ENCODE results near the gene CARNS1.

Gene CARNS1

DNA sequence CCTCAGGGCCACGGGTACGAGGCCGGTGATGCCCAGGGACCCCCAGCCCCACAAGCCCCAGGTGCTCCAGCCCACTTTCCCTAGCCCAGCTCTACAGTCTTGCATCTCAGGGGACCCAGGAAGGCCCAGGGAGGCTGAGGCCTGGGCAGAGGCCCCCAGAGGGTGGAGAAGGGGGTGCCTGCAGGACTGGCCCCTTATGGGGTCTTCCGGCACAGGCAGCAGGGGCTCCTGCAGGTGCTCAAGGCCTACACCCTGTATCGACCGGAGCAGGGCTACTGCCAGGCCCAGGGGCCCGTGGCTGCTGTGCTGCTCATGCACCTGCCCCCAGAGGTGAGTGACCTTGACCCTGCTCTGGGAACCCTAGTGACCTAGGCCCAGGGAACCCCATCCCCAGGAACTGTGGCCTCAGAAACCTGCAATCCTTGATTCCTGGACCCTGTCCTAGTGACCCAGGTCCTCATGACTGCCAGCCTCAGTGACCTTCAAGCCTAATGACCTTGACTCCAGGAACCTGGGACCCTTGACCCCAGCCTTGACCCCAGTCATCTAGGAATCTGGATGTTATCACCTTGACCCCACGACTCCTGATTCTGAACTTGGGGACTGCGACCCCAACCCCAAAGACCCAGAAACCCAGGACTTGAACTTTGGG lies 9.7 kb upstream of the CARNS1 start:
- POLR2A ChIA-PET, result no interaction called here
- CTCF ChIA-PET, result no interaction called here
- no peak for TF ChIP-seq FOXK2 (IDR thresholded peaks at IDR 0.05)
- no peak for TF ChIP-seq ZNF384 (IDR thresholded peaks at IDR 0.05)
- no peak for TF ChIP-seq TARDBP (IDR thresholded peaks at IDR 0.05)
- DNase-seq (ENCODE audit: extremely low spot score), result no peak

DNA sequence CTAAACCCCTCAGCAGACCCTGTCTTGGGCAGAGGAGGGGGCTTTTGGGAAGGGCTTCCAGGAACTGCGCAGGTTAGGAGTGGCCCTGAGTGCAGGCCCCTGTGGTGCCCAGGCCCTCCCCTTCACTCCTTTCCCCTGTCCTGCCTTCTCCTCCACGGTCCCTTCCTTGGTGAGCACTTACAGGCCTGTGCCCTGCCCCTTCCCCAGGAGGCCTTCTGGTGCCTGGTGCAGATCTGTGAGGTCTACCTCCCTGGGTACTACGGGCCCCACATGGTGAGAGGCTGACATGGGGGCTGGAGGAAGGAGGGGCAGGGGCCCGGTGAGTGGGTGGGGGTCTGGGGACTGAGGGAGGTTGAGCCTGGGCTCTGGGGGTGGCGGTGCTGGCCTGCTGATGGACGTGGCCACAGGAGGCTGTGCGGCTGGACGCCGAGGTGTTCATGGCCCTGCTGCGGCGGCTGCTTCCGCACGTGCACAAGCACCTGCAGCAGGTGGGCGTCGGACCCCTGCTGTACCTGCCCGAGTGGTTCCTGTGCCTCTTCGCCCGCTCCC lies 9.0 kb upstream of the CARNS1 start:
- TF ChIP-seq TARDBP (IDR thresholded peaks at IDR 0.05), result no peak
- no peak for TF ChIP-seq ELF4 (IDR thresholded peaks at IDR 0.05)
- no peak for TF ChIP-seq LEF1 (IDR thresholded peaks at IDR 0.05; ENCODE audit: borderline replicate concordance)
- TF ChIP-seq, protein P1, sequence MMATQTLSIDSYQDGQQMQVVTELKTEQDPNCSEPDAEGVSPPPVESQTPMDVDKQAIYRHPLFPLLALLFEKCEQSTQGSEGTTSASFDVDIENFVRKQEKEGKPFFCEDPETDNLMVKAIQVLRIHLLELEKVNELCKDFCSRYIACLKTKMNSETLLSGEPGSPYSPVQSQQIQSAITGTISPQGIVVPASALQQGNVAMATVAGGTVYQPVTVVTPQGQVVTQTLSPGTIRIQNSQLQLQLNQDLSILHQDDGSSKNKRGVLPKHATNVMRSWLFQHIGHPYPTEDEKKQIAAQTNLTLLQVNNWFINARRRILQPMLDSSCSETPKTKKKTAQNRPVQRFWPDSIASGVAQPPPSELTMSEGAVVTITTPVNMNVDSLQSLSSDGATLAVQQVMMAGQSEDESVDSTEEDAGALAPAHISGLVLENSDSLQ (IDR thresholded peaks at IDR 0.05), result no peak
- no peak for TF ChIP-seq ZNF384 (IDR thresholded peaks at IDR 0.05)
- no peak for TF ChIP-seq SUZ12 (IDR thresholded peaks at IDR 0.05)
- no peak for TF ChIP-seq ARNT (IDR thresholded peaks at IDR 0.05)
- no peak for TF ChIP-seq L3MBTL2 (conservative IDR thresholded peaks at IDR 0.05)
- no peak for TF ChIP-seq SP1 (IDR thresholded peaks at IDR 0.05)
- TF ChIP-seq NFRKB (IDR thresholded peaks at IDR 0.05), result no peak
- TF ChIP-seq BHLHE40 (IDR thresholded peaks at IDR 0.05; ENCODE audit: borderline replicate concordance), result no peak
- no peak for TF ChIP-seq FOXA1 (IDR thresholded peaks at IDR 0.05)
- TF ChIP-seq HDGF (IDR thresholded peaks at IDR 0.05; ENCODE audit: borderline replicate concordance), result no peak
- ChIA-PET POLR2A (interaction anchor here (1.6 kb wide), 1 partner anchor 15 kb away, joined by 7 read pairs; the partner anchor contains the start of gene RAD9A), CTCF (interaction anchor here (1.0 kb wide), 1 partner anchor 62 kb away, joined by 3 read pairs; the partner anchor contains the start of gene TMEM134)
- DNase-seq (ENCODE audit: extremely low spot score), result no peak

DNA sequence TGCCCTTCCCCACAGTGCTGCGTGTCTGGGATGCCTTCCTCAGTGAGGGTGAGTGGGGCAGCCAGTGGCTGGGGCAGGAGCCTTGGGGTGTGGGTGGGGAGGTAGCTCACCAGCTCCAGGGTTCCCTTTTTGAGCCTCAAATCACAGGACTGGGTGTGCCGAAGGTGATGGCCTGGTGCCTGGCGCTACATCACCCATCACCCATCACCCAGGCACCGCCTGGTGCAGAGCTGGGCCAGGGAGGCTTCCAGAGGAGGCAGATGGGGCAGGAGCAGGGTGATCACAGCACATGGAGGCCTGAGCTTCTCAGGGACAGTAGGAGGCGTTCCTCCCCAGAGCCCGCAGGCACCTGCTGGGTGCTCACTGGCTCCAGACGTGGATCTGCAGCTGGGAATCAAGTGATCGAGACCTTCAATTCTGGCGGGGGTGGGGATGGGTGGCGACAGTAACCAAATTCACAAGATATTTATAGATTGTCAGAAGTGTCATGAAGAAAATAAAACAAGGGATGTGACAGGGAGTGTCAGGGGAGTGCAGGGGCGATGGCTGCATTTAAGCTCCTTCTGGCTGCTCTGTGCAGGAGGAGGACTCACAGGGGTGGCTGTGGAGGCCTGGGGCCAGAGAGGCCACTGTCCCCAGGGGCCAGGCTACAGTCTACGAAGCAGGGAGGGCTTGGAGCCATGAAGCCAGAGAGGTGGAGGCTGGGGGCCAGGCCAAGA lies 8.3 kb upstream of the CARNS1 start:
- ChIA-PET CTCF (interaction anchor here (1.0 to 1.2 kb wide), 2 partner anchors 14 to 61 kb away, joined by 3 to 4 read pairs; partner anchors contain the start of gene TMEM134), POLR2A (interaction anchor here (1.6 to 1.9 kb wide), 2 partner anchors 13 to 16 kb away, joined by 6 to 7 read pairs; partner anchors contain the start of gene RAD9A)
- TF ChIP-seq ZNF384 (IDR thresholded peaks at IDR 0.05), result no peak
- no peak for TF ChIP-seq BHLHE40 (IDR thresholded peaks at IDR 0.05; ENCODE audit: borderline replicate concordance)
- no peak for TF ChIP-seq L3MBTL2 (conservative IDR thresholded peaks at IDR 0.05)
- DNase-seq (ENCODE audit: extremely low spot score), result no peak

DNA sequence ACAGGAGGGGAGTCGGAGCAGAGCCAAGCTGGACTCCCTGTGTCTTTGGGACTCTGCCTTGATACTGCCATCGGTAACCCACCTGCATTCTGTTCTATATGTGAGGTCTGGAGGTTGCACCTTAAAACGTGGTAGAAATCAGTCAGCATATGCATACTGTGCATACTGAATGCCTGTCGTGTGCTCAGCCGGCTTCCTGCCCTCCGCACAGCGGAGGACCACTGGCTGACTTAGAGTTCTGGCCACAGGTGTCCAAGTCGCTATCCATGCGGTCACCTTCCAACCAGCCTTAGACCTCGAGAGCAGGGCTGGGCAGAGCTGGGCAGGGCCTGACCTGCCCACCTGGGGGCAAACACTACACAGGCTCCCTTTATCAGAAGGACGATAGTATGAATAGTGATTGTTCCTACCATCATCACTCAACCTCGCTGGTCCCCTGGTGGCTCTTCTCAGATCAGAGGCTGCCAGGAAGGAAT lies 7.8 kb upstream of the CARNS1 start:
- ChIA-PET CTCF (interaction anchor here (1.0 to 1.2 kb wide), 2 partner anchors 13 to 61 kb away, joined by 3 to 4 read pairs; partner anchors contain the start of gene TMEM134), POLR2A (interaction anchor here (1.6 to 1.9 kb wide), 2 partner anchors 12 to 16 kb away, joined by 6 to 7 read pairs; partner anchors contain the start of gene RAD9A)
- DNase-seq (ENCODE audit: extremely low spot score), result no peak
- TF ChIP-seq ARNT (IDR thresholded peaks at IDR 0.05), result no peak
- no peak for TF ChIP-seq SP1 (IDR thresholded peaks at IDR 0.05)
- no peak for TF ChIP-seq SUZ12 (IDR thresholded peaks at IDR 0.05)
- TF ChIP-seq FOXK2 (IDR thresholded peaks at IDR 0.05), result no peak
- TF ChIP-seq, protein P1 (IDR thresholded peaks at IDR 0.05), result no peak
- no peak for TF ChIP-seq BHLHE40 (IDR thresholded peaks at IDR 0.05; ENCODE audit: borderline replicate concordance)
- no peak for TF ChIP-seq HDGF (IDR thresholded peaks at IDR 0.05; ENCODE audit: borderline replicate concordance)
- TF ChIP-seq CTBP1 (IDR thresholded peaks at IDR 0.05; ENCODE audit: borderline replicate concordance), result no peak
- no peak for TF ChIP-seq TARDBP (IDR thresholded peaks at IDR 0.05)
- TF ChIP-seq ELF4 (IDR thresholded peaks at IDR 0.05), result no peak
- TF ChIP-seq LEF1 (IDR thresholded peaks at IDR 0.05; ENCODE audit: borderline replicate concordance), result no peak
- no peak for TF ChIP-seq NFRKB (IDR thresholded peaks at IDR 0.05)
- no peak for TF ChIP-seq FOXM1 (IDR thresholded peaks at IDR 0.05; ENCODE audit: borderline replicate concordance)
- TF ChIP-seq FOXA1 (IDR thresholded peaks at IDR 0.05), result no peak
- TF ChIP-seq L3MBTL2 (conservative IDR thresholded peaks at IDR 0.05), result no peak
- no peak for TF ChIP-seq ZNF384 (IDR thresholded peaks at IDR 0.05)

DNA sequence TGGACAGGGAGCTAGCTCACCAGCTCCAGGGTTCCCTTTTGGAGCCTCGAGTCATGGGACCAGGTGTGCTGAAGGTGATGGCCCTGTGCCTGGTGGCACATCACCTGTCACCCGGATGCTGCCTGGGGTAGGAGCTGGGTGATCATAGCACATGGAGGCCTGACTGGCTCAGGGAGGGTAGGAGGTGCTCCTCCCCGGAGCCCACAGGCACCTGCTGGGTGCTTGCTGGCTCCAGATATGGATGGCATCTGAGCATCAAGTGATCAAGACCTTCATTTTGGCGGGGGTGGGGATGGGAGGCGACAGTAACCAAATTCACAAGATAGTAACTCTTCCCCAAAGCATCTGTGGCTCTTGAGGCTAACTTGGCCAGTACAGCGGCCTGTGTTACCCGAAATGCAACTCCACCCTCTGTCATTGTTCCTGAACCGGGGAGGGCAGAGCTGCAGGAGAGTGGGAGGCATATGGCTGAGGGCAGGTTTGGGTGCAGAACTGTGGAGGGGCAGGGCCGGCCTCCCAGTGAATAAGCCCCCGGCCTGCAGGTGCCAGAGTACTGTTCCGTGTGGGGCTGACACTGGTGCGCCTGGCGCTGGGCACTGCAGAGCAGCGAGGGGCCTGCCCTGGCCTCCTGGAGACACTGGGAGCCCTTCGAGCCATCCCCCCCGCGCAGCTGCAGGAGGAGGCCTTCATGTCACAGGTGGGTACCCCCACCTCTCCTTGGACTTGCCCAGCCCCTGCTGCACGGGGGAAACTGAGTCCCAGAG lies 6.9 kb upstream of the CARNS1 start:
- DNase-seq (ENCODE audit: extremely low spot score), result no peak
- TF ChIP-seq SP1 (IDR thresholded peaks at IDR 0.05) (no peak), L3MBTL2 (conservative IDR thresholded peaks at IDR 0.05) (no peak), SUZ12 (IDR thresholded peaks at IDR 0.05) (no peak), FOXA1 (IDR thresholded peaks at IDR 0.05) (no peak), TARDBP (IDR thresholded peaks at IDR 0.05) (no peak), HDGF (IDR thresholded peaks at IDR 0.05; ENCODE audit: borderline replicate concordance) (no peak), LEF1 (IDR thresholded peaks at IDR 0.05; ENCODE audit: borderline replicate concordance) (no peak), ZNF384 (IDR thresholded peaks at IDR 0.05) (no peak)
- TF ChIP-seq, protein P1 (IDR thresholded peaks at IDR 0.05), result no peak
- ChIA-PET CTCF (no interaction called here), POLR2A (interaction anchor here (1.9 kb wide), 1 partner anchor 11 kb away, joined by 6 read pairs; no protein-coding TSS in a partner anchor)
